MCF 10A (cell line): ENCODE data around the gene ANKRD11. TPM values are rescaled to one million over a fixed set of nuclear protein-coding genes. Genes with fewer than 3 reads are reported as not detected.

Experiments used
- BruUV-seq: library from RNA; stranded (reverse); fragments of 400-500 nt; replicated peaks from 2 replicates; lab custom pipeline; 2021; lab: Mats Ljungman, UMichigan
- CTCF ChIA-PET: fragments of 300-600 bp; sonication (Branson Sonifier 250); formaldehyde crosslinking; extraction: SDS; loops from one replicate; lab custom pipeline; 2021; ENCODE audit warnings: antibody characterized with exemption, inconsistent platforms; lab: Yijun Ruan, JAX
- POLR2A ChIA-PET: fragments of 300-600, 350-650 bp; sonication (Branson Sonifier 250); formaldehyde crosslinking; extraction: SDS; loops from one replicate; lab custom pipeline; 2020; ENCODE audit warnings: antibody characterized with exemption, inconsistent platforms; lab: Yijun Ruan, JAX
- DNase-seq: peaks from one replicate; pipeline ENCODE4 v3.0.0-alpha.2; 2018; ENCODE audit not compliant: unreplicated experiment
- H3K27ac Mint-ChIP-seq: one replicate; pipeline ENCODE4 v1.8.0; 2022; ENCODE audit warnings: mild to moderate bottlenecking, low read depth, mixed read lengths; ENCODE audit not compliant: unreplicated experiment
- H3K27me3 Mint-ChIP-seq: one replicate; pipeline ENCODE4 v1.8.0; 2022; ENCODE audit warnings: mixed read lengths; ENCODE audit not compliant: insufficient read depth, unreplicated experiment
- H3K36me3 Mint-ChIP-seq: one replicate; pipeline ENCODE4 v1.8.0; 2022; ENCODE audit warnings: mild to moderate bottlenecking, moderate library complexity, mixed read lengths; ENCODE audit not compliant: insufficient read depth, unreplicated experiment
- H3K4me1 Mint-ChIP-seq: one replicate; pipeline ENCODE4 v1.8.0; 2022; ENCODE audit warnings: mixed read lengths; ENCODE audit not compliant: insufficient read depth, unreplicated experiment
- H3K4me3 Mint-ChIP-seq: one replicate; pipeline ENCODE4 v1.8.0; 2022; ENCODE audit warnings: mild to moderate bottlenecking, moderate library complexity, mixed read lengths; ENCODE audit not compliant: unreplicated experiment
- H3K9me3 Mint-ChIP-seq: one replicate; pipeline ENCODE4 v1.8.0; 2022; ENCODE audit warnings: mixed read lengths; ENCODE audit not compliant: unreplicated experiment
- intact Hi-C: fragments of 100-400 bp; cut with micrococcal nuclease; formaldehyde crosslinking; loops from 2 replicates; pipeline ENCODE4 v1.14.1; 2022
- total RNA-seq: library from RNA; stranded (reverse); gene quantifications from 2 replicates; pipeline ENCODE4 v1.2.3, GENCODE V29; 2022
- TF ChIP-seq, protein P1 (sequence below): fragments of 200-600 bp; IDR thresholded peaks from one replicate; pipeline ENCODE4 v1.8.0; 2022; ENCODE audit warnings: antibody characterized with exemption, mild to moderate bottlenecking; ENCODE audit not compliant: unreplicated experiment

Gene ANKRD11
- total RNA-seq, 1 experiment from 2014 or later: 237 TPM

DNA sequence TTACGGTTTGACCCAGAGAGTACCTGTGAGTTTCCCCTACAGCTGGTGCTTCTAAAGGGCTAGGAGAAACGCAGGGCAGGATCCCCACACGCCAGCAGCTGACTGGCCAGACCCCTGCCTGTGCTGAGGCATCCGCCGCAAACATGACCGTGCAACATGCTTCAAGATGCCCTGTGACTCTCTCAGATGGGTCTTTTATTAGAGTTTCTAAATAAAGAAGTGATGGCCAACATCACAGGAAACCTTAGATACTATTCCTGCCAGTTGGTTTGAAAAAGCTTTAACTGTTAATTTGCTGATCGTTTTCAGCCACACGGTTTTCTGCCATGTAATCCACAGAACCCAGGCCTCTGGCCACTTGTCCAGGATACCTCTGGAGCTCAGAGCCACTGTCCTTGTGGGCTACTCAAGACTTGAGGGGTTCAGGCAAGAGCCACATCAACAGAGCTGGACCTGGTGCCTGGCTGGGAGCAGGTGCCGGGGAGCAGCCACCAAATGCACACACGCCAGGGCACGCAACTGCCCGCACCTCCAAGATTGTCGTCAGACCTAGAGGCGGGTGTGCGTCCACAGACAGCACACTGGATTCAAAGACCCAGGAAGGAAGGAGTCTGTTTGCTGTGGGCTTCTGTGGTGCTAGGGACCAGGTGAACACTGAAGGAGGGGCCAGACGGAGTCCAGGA is 154.4 kb downstream of the ANKRD11 start:
- TF ChIP-seq, protein P1, sequence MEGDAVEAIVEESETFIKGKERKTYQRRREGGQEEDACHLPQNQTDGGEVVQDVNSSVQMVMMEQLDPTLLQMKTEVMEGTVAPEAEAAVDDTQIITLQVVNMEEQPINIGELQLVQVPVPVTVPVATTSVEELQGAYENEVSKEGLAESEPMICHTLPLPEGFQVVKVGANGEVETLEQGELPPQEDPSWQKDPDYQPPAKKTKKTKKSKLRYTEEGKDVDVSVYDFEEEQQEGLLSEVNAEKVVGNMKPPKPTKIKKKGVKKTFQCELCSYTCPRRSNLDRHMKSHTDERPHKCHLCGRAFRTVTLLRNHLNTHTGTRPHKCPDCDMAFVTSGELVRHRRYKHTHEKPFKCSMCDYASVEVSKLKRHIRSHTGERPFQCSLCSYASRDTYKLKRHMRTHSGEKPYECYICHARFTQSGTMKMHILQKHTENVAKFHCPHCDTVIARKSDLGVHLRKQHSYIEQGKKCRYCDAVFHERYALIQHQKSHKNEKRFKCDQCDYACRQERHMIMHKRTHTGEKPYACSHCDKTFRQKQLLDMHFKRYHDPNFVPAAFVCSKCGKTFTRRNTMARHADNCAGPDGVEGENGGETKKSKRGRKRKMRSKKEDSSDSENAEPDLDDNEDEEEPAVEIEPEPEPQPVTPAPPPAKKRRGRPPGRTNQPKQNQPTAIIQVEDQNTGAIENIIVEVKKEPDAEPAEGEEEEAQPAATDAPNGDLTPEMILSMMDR: no peak
- Mint-ChIP-seq H3K36me3 (peaks cover 19% of the 10 kb centered on the region), H3K4me3 (no peak overlapping the region), H3K4me1 (peaks cover 5% of the 10 kb centered on the region), H3K27me3 (no peaks in the 10 kb centered on the region), H3K9me3 (no peaks in the 10 kb centered on the region), H3K27ac (no peak overlapping the region)
- intact Hi-C loops: no loop called here
- BruUV-seq: no TSS peak
- DNase-seq: no peak
- CTCF ChIA-PET: interaction anchor here (0.6 to 0.8 kb wide), 3 partner anchors 9 to 222 kb away, joined by 3 read pairs; no protein-coding TSS in a partner anchor
- POLR2A ChIA-PET: interaction anchor here (1.1 to 1.2 kb wide), 2 partner anchors 10 to 16 kb away, joined by 3 to 4 read pairs; no protein-coding TSS in a partner anchor

GRCh38 chr16:89334988-89335802 is 155.2 kb downstream of the ANKRD11 start:
- ChIA-PET POLR2A (interaction anchor here (0.7 to 1.1 kb wide), 2 partner anchors 17 to 59 kb away, joined by 3 to 4 read pairs; no protein-coding TSS in a partner anchor), CTCF (interaction anchor here (0.6 to 1.0 kb wide), 4 partner anchors 8 to 223 kb away, joined by 3 to 4 read pairs (median 3); no protein-coding TSS in a partner anchor)
- BruUV-seq: no TSS peak
- Mint-ChIP-seq H3K4me1 (peaks cover 5% of the 10 kb centered on the region), H3K27me3 (no peaks in the 10 kb centered on the region), H3K4me3 (no peak overlapping the region), H3K36me3 (peaks cover 16% of the 10 kb centered on the region), H3K9me3 (no peaks in the 10 kb centered on the region), H3K27ac (no peak overlapping the region)
- DNase-seq: no peak
- TF ChIP-seq, protein P1: no peak
- intact Hi-C loops: no loop called here

DNA sequence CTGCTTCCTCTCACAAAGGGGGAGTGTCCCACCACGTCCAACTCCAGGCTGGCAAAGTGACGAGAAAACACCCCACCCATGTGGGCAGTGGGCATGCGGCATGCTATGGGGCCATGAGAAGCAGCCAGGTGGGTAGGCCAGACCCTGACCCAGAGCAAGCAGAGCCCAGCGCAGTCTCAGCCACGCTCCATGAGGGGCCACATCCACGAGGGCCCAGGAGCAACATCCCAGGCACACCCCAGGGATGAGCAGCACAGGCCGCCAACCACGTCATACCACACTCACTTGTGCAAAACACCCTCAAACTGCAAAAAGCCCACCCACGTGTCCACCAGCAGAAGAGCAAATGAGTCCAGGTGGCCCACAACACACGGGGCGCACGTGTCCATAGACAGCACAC is 155.9 kb downstream of the ANKRD11 start:
- CTCF ChIA-PET: interaction anchor here (1.0 kb wide), 1 partner anchor 33 kb away, joined by 4 read pairs; no protein-coding TSS in a partner anchor
- intact Hi-C loops: no loop called here
- no peaks in the 10 kb centered on the region for H3K27me3 Mint-ChIP-seq
- H3K4me3 Mint-ChIP-seq: no peak overlapping the region
- H3K36me3 Mint-ChIP-seq: peaks cover 16% of the 10 kb centered on the region
- peak overlapping the region; percentile 42 for H3K27ac Mint-ChIP-seq
- DNase-seq: no peak
- H3K4me1 Mint-ChIP-seq: peaks cover 5% of the 10 kb centered on the region
- H3K9me3 Mint-ChIP-seq: no peaks in the 10 kb centered on the region
- POLR2A ChIA-PET: no interaction called here
- no TSS peak for BruUV-seq
- TF ChIP-seq, protein P1: no peak

- no TSS peak for BruUV-seq
- no peaks in the 10 kb centered on the region for H3K27me3 Mint-ChIP-seq
- POLR2A ChIA-PET: no interaction called here
- H3K4me1 Mint-ChIP-seq: peaks cover 9% of the 10 kb centered on the region
- CTCF ChIA-PET: no interaction called here
- H3K36me3 Mint-ChIP-seq: peaks cover 13% of the 10 kb centered on the region
- intact Hi-C loops: no loop called here
- TF ChIP-seq, protein P1: no peak
- no peak for DNase-seq
- peak overlapping the region; percentile 42 for H3K27ac Mint-ChIP-seq
- no peak overlapping the region for H3K4me3 Mint-ChIP-seq
- H3K9me3 Mint-ChIP-seq: no peaks in the 10 kb centered on the region
Measured at GRCh38 chr16:89334050-89334449, 156.3 kb downstream of the ANKRD11 start.
